ENCODE measurements around the gene GRIK4. TPM values are rescaled to one million over a fixed set of nuclear protein-coding genes. Genes with fewer than 3 reads are reported as not detected.
"Not testable (repeated sequence)": the region's sequence is repeated elsewhere in the genome, so short reads cannot be mapped to it uniquely, and the experiment has no call there.

The GRIK4 gene
- total RNA-seq, 4 donors from 2014 or later, result 0.09 TPM; not detected in 3

GRCh38 chr11:120611581-120611980, 100.0 kb downstream of the GRIK4 start:
- no peak for TF ChIP-seq CTCF (IDR thresholded peaks at IDR 0.05)
- DNase-seq (ENCODE audit: low spot score), result no peak
- no peak for ATAC-seq (ENCODE audit: low FRiP score)

- DNase-seq (ENCODE audit: low spot score), result no peak
- ATAC-seq (ENCODE audit: low FRiP score), result no peak
- no peak for TF ChIP-seq CTCF (IDR thresholded peaks at IDR 0.05)
These were observed 101.1 kb downstream of the GRIK4 start for GRCh38 chr11:120612513-120613263.

GRCh38 chr11:120613264-120614226, 102.0 kb downstream of the GRIK4 start:
- ATAC-seq (ENCODE audit: low FRiP score) (no peak), DNase-seq (ENCODE audit: low spot score) (no peak)
- TF ChIP-seq CTCF (IDR thresholded peaks at IDR 0.05), result no peak

- no peak for ATAC-seq (ENCODE audit: low FRiP score)
- DNase-seq (ENCODE audit: low spot score), result no peak
- no peak for TF ChIP-seq CTCF (IDR thresholded peaks at IDR 0.05)
These were observed 103.8 kb downstream of the GRIK4 start for GRCh38 chr11:120615391-120615790.

- ATAC-seq (ENCODE audit: low FRiP score), result no peak
- DNase-seq (ENCODE audit: low spot score), result no peak
- no peak for TF ChIP-seq CTCF (IDR thresholded peaks at IDR 0.05)
These were observed 106.9 kb downstream of the GRIK4 start for GRCh38 chr11:120618399-120618798.

GRCh38 chr11:120622189-120622875, 110.8 kb downstream of the GRIK4 start:
- TF ChIP-seq CTCF (IDR thresholded peaks at IDR 0.05), result no peak
- ATAC-seq (ENCODE audit: low FRiP score) (no peak), DNase-seq (ENCODE audit: low spot score) (no peak)

- DNase-seq (ENCODE audit: low spot score); ATAC-seq (ENCODE audit: low FRiP score): not testable (repeated sequence)
These were observed 113.4 kb downstream of the GRIK4 start for GRCh38 chr11:120624992-120625391.

All from omental fat pad (tissue), 4 donors.